ENCODE results near the gene DKK3.

DKK3 gene

GRCh38 chr11:11978792-11979487 lies 29.5 kb downstream of the DKK3 start:
- ChIA-PET POLR2A (interaction anchor here (0.6 to 1.0 kb wide), 4 partner anchors 9 to 849 kb away, joined by 3 to 5 read pairs (median 4); no protein-coding TSS in a partner anchor), CTCF (interaction anchor here (1.0 to 5.4 kb wide), 9 partner anchors 9 to 302 kb away, joined by 3 to 19 read pairs (median 6); partner anchors contain the start of gene DKK3)
- no peak for DNase-seq (ENCODE audit: low read depth, low spot score)
- TF ChIP-seq CTCF (IDR thresholded peaks at IDR 0.05; ENCODE audit: insufficient read depth, low read length, missing control alignments) = no peak
- no peak overlapping the region for H3K4me3 ChIP-seq (ENCODE audit: low read depth, low read length)

GRCh38 chr11:11978098-11978637 lies 30.3 kb downstream of the DKK3 start:
- DNase-seq (ENCODE audit: low read depth, low spot score) = no peak
- ChIA-PET POLR2A (interaction anchor here (2.0 kb wide), 1 partner anchor 66 kb away, joined by 7 read pairs; no protein-coding TSS in a partner anchor), CTCF (interaction anchor here (1.8 to 5.4 kb wide), 3 partner anchors 9 to 179 kb away, joined by 4 to 19 read pairs (median 18); partner anchors contain the start of gene DKK3)
- TF ChIP-seq CTCF (IDR thresholded peaks at IDR 0.05; ENCODE audit: insufficient read depth, low read length, missing control alignments) = no peak
- H3K4me3 ChIP-seq (ENCODE audit: low read depth, low read length) = no peak overlapping the region

- no peak for TF ChIP-seq CTCF (IDR thresholded peaks at IDR 0.05; ENCODE audit: insufficient read depth, low read length, missing control alignments)
- POLR2A ChIA-PET = interaction anchor here (0.5 to 2.0 kb wide), 5 partner anchors 8 to 67 kb away, joined by 4 to 7 read pairs (median 4); partner anchors contain the start of gene DKK3
- CTCF ChIA-PET = interaction anchor here (1.0 to 5.4 kb wide), 8 partner anchors 10 to 178 kb away, joined by 3 to 19 read pairs (median 5); partner anchors contain the start of gene DKK3
- no peak overlapping the region; the same call in 1 of the 2 replicates for H3K4me3 ChIP-seq (ENCODE audit: low read depth, low read length)
- peak; percentile 70 for DNase-seq (ENCODE audit: low read depth, low spot score)
These were observed 31.1 kb downstream of the DKK3 start for GRCh38 chr11:11977206-11977938.

GRCh38 chr11:11976481-11977127 lies 31.8 kb downstream of the DKK3 start:
- ChIA-PET POLR2A (interaction anchor here (1.3 to 2.0 kb wide), 4 partner anchors 9 to 68 kb away, joined by 4 to 7 read pairs (median 6); partner anchors contain the start of gene DKK3), CTCF (interaction anchor here (0.8 to 5.4 kb wide), 10 partner anchors 10 to 354 kb away, joined by 3 to 19 read pairs (median 4); partner anchors contain the start of gene DKK3)
- DNase-seq (ENCODE audit: low read depth, low spot score) = no peak

More at GRCh38 chr11:11976481-11977127, 31.8 kb downstream of the DKK3 start:
- H3K4me3 ChIP-seq (ENCODE audit: low read depth, low read length) = no peak overlapping the region; the same call in 1 of the 2 replicates
- TF ChIP-seq CTCF (IDR thresholded peaks at IDR 0.05; ENCODE audit: insufficient read depth, low read length, missing control alignments) = no peak

All from AG04449 (cell line).